ENCODE measurements around the gene CACNA1I.

- TF ChIP-seq, protein P1, sequence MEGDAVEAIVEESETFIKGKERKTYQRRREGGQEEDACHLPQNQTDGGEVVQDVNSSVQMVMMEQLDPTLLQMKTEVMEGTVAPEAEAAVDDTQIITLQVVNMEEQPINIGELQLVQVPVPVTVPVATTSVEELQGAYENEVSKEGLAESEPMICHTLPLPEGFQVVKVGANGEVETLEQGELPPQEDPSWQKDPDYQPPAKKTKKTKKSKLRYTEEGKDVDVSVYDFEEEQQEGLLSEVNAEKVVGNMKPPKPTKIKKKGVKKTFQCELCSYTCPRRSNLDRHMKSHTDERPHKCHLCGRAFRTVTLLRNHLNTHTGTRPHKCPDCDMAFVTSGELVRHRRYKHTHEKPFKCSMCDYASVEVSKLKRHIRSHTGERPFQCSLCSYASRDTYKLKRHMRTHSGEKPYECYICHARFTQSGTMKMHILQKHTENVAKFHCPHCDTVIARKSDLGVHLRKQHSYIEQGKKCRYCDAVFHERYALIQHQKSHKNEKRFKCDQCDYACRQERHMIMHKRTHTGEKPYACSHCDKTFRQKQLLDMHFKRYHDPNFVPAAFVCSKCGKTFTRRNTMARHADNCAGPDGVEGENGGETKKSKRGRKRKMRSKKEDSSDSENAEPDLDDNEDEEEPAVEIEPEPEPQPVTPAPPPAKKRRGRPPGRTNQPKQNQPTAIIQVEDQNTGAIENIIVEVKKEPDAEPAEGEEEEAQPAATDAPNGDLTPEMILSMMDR (IDR thresholded peaks at IDR 0.05), result no peak
- no peak for TF ChIP-seq POLR2A (IDR thresholded peaks at IDR 0.05)
These were observed 127.4 kb downstream of the CACNA1I start for GRCh38 chr22:39697790-39698430.
